Measurements from ENCODE around the gene SBF2. TPM values are rescaled to one million over a fixed set of nuclear protein-coding genes. Genes with fewer than 3 reads are reported as not detected.

SBF2 gene
- total and polyA plus RNA-seq, 2 of the 13 experiments (the other 11 are each of a cell fraction or from before 2014, with no cell fraction given) = 24.0 to 45.8 TPM

DNA sequence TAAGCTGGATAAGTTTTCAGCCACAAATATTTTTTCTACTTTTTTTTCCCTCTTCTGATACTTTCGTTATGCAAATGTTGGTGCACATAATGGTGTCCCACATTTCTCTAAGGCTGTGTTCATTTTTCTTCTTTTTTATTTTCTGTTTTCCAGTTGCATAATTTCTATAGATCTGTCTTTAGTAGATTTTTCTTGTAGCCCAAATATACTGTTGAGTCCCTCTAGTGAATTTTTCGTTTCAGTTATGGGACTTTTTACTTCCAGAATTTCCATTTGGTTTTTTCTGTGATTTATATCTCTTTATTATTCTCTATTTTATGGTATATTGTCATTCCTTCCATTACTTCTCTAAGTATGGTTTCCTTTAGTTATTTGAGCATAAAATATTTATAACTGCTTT lies 558.1 kb downstream of the SBF2 start:
- DNase-seq (ENCODE audit: low spot score) = no peak
- Histone ChIP-seq H3K36me3 (replicated peaks in 1 of 2; ENCODE audit: control insufficient read depth in 1 of 2, insufficient read depth in 2 of 2, low read length in 2 of 2) (peaks cover 13 to 39% of the 10 kb centered on the region in 2 experiments), H3K9me3 (ENCODE audit: low read length) (peaks cover 8% of the 10 kb centered on the region), H3K27ac (ENCODE audit: extremely low read length, insufficient read depth, low read length) (no peak overlapping the region), H3K4me2 (ENCODE audit: low read depth, low read length) (no peak overlapping the region), H3K4me3 (replicated peaks in 1 of 3; ENCODE audit: insufficient read depth in 1 of 3, low read depth in 2 of 3, low read length in 3 of 3) (no peak overlapping the region), H2AFZ (ENCODE audit: low read length) (no peak overlapping the region), H3K9ac (ENCODE audit: insufficient read depth, low read depth, low read length) (no peak overlapping the region), H3K4me1 (ENCODE audit: insufficient read depth, low read length) (peaks cover 11% of the 10 kb centered on the region), H3K27me3 (ENCODE audit: control insufficient read depth in 1 of 2, insufficient read depth in 2 of 2, low read length in 2 of 2) (no peaks in the 10 kb centered on the region), H3K79me2 (ENCODE audit: insufficient read depth, low read length) (no peaks in the 10 kb centered on the region), H4K20me1 (ENCODE audit: insufficient read depth, low read length) (no peaks in the 10 kb centered on the region)
- TF ChIP-seq MLLT10 (CRISPR knock-in tag; IDR thresholded peaks at IDR 0.05) (no peak), ZNF160 (CRISPR knock-in tag; IDR thresholded peaks at IDR 0.05) (peak; percentile 97)
- ChIA-PET POLR2A (no interaction called here), CTCF (ENCODE audit: low intra/inter-chr PET ratio, low total read pairs) (no interaction called here)
- FAIRE-seq = no peak
- no TSS peak for BruUV-seq (replicated peaks)
- ATAC-seq = no peak
- intact Hi-C loops (cut with micrococcal nuclease; ENCODE audit: unreplicated experiment) (no loop called here), in situ Hi-C loops (cut with HindIII; ENCODE audit: extremely low pct_ligation_motif_present, low pct_unique_long_range_greater_than_20kb) (no loop called here)
- WGBS (ENCODE audit: low lambda C conversion rate) = 96% methylated on average over 2 of the region's 2 CpGs

DNA sequence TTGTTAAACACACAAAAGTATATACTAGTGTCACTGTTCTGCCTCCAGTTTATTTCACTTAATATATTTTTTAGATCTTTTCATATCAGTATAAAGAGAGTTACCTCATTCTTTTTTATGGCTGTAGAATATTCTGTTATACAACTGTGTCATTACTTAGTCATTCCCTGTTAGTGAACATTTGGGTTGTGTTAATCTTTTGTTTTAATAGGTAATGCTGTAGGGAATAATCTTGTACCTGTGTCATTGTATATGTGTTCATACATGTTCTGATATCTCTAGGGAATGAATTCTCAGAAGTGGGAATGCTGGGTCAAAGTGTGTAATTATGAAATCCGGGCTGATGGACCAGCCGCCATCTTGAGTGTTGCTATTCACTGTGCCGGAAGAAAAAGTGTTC lies 558.8 kb downstream of the SBF2 start:
- intact Hi-C loops (cut with micrococcal nuclease; ENCODE audit: unreplicated experiment) (no loop called here), in situ Hi-C loops (cut with HindIII; ENCODE audit: extremely low pct_ligation_motif_present, low pct_unique_long_range_greater_than_20kb) (no loop called here)
- Histone ChIP-seq H3K4me1 (ENCODE audit: insufficient read depth, low read length) (peaks cover 11% of the 10 kb centered on the region), H3K9me3 (ENCODE audit: low read length) (peaks cover 8% of the 10 kb centered on the region), H4K20me1 (ENCODE audit: insufficient read depth, low read length) (no peaks in the 10 kb centered on the region), H3K4me2 (ENCODE audit: low read depth, low read length) (no peak overlapping the region), H3K79me2 (ENCODE audit: insufficient read depth, low read length) (no peaks in the 10 kb centered on the region), H2AFZ (ENCODE audit: low read length) (no peak overlapping the region), H3K27me3 (ENCODE audit: control insufficient read depth in 1 of 2, insufficient read depth in 2 of 2, low read length in 2 of 2) (no peaks in the 10 kb centered on the region), H3K36me3 (replicated peaks in 1 of 2; ENCODE audit: control insufficient read depth in 1 of 2, insufficient read depth in 2 of 2, low read length in 2 of 2) (peaks cover 13 to 33% of the 10 kb centered on the region in 2 experiments), H3K4me3 (replicated peaks in 1 of 3; ENCODE audit: insufficient read depth in 1 of 3, low read depth in 2 of 3, low read length in 3 of 3) (no peak overlapping the region), H3K9ac (ENCODE audit: insufficient read depth, low read depth, low read length) (no peak overlapping the region), H3K27ac (ENCODE audit: extremely low read length, insufficient read depth, low read length) (no peak overlapping the region)
- WGBS (ENCODE audit: low lambda C conversion rate) = 98% methylated on average over 3 of the region's 3 CpGs
- ATAC-seq (no peak), FAIRE-seq (no peak), DNase-seq (ENCODE audit: low spot score) (no peak)
- CTCF ChIA-PET (ENCODE audit: low intra/inter-chr PET ratio, low total read pairs) = no interaction called here
- no peak for TF ChIP-seq ZNF234 (CRISPR knock-in tag; conservative IDR thresholded peaks at IDR 0.05)
- no peak for TF ChIP-seq U2AF2 (IDR thresholded peaks at IDR 0.05; ENCODE audit: low read depth, low read length)
- TF ChIP-seq FOXJ3 (CRISPR knock-in tag; IDR thresholded peaks at IDR 0.05; ENCODE audit: borderline replicate concordance) = no peak
- no peak for TF ChIP-seq ZNF720 (CRISPR knock-in tag; IDR thresholded peaks at IDR 0.05)
- TF ChIP-seq, protein P1, sequence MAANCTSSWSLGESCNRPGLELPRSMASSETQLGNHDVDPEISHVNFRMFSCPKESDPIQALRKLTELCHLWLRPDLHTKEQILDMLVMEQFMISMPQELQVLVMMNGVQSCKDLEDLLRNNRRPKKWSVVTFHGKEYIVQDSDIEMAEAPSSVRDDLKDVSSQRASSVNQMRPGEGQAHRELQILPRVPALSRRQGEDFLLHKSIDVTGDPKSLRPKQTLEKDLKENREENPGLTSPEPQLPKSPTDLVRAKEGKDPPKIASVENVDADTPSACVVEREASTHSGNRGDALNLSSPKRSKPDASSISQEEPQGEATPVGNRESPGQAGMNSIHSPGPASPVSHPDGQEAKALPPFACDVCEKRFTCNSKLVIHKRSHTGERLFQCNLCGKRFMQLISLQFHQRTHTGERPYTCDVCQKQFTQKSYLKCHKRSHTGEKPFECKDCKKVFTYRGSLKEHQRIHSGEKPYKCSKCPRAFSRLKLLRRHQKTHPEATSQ (CRISPR knock-in tag; IDR thresholded peaks at IDR 0.05; ENCODE audit: borderline replicate concordance) = no peak
- TF ChIP-seq, protein P2, sequence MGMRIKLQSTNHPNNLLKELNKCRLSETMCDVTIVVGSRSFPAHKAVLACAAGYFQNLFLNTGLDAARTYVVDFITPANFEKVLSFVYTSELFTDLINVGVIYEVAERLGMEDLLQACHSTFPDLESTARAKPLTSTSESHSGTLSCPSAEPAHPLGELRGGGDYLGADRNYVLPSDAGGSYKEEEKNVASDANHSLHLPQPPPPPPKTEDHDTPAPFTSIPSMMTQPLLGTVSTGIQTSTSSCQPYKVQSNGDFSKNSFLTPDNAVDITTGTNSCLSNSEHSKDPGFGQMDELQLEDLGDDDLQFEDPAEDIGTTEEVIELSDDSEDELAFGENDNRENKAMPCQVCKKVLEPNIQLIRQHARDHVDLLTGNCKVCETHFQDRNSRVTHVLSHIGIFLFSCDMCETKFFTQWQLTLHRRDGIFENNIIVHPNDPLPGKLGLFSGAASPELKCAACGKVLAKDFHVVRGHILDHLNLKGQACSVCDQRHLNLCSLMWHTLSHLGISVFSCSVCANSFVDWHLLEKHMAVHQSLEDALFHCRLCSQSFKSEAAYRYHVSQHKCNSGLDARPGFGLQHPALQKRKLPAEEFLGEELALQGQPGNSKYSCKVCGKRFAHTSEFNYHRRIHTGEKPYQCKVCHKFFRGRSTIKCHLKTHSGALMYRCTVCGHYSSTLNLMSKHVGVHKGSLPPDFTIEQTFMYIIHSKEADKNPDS (CRISPR knock-in tag; IDR thresholded peaks at IDR 0.05) = no peak
- no peak for TF ChIP-seq ZNF850 (CRISPR knock-in tag; conservative IDR thresholded peaks at IDR 0.05)
- TF ChIP-seq, protein P3, sequence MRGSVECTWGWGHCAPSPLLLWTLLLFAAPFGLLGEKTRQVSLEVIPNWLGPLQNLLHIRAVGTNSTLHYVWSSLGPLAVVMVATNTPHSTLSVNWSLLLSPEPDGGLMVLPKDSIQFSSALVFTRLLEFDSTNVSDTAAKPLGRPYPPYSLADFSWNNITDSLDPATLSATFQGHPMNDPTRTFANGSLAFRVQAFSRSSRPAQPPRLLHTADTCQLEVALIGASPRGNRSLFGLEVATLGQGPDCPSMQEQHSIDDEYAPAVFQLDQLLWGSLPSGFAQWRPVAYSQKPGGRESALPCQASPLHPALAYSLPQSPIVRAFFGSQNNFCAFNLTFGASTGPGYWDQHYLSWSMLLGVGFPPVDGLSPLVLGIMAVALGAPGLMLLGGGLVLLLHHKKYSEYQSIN (CRISPR knock-in tag; IDR thresholded peaks at IDR 0.05; ENCODE audit: borderline replicate concordance) = no peak
- no TSS peak for BruUV-seq (replicated peaks)
- POLR2A ChIA-PET = no interaction called here
